Naive thymus-derived CD4-positive, alpha-beta T cell (primary cell): ENCODE data around the gene NFIC. TPM values are rescaled to one million over a fixed set of nuclear protein-coding genes. Genes with fewer than 3 reads are reported as not detected.

Experiments
- ATAC-seq: fragments of 150-1000 bp; cut with Tn5 transposase; 2 replicates; pipeline ENCODE4 v1.10.0; 2021; ENCODE audit warnings: mild to moderate bottlenecking, moderate library complexity
- CTCF ChIA-PET: fragments of 350-600 bp; sonication (Branson Sonifier 250); formaldehyde crosslinking; loops from one replicate; lab custom pipeline; 2021; ENCODE audit warnings: antibody characterized with exemption; lab: Charles Lee
- POLR2A ChIA-PET: fragments of 350-600 bp; sonication (Branson Sonifier 250); formaldehyde crosslinking; loops from one replicate; lab custom pipeline; 2021; ENCODE audit warnings: antibody characterized with exemption, inconsistent platforms; lab: Charles Lee
- DNase-seq, 9 donors: peaks; one replicate each; pipeline versions ENCODE4 v3.0.0 to v3.0.0-alpha.2; 2020 to 2022; ENCODE audit warnings: mixed read lengths in 1 of 9
- H3K27ac ChIP-seq: one replicate; pipeline ENCODE4 v1.7.0; 2013; ENCODE audit warnings: mild to moderate bottlenecking, low read depth, low read length, moderate library complexity
- H3K27me3 ChIP-seq, 2 donors: one replicate each; pipeline ENCODE4 v1.7.0; 2013; ENCODE audit warnings: low read length in 2 of 2, mild to moderate bottlenecking in 2 of 2, moderate library complexity in 2 of 2; ENCODE audit not compliant: control insufficient read depth in 2 of 2, insufficient read depth in 2 of 2
- H3K36me3 ChIP-seq, 3 experiments: 1 replicate in 2 of 3; 2 replicates in 1 of 3; pipeline ENCODE4 v1.7.0; 2013; ENCODE audit warnings: low read length in 3 of 3, mild to moderate bottlenecking in 3 of 3, moderate library complexity in 1 of 3; ENCODE audit not compliant: insufficient read depth in 3 of 3, control insufficient read depth in 2 of 3
- H3K4me1 ChIP-seq, 2 donors: one replicate each; pipeline ENCODE4 v1.7.0; 2013; ENCODE audit warnings: low read length in 2 of 2, mild to moderate bottlenecking in 2 of 2, moderate library complexity in 1 of 2; ENCODE audit not compliant: control insufficient read depth in 2 of 2, insufficient read depth in 2 of 2
- H3K4me3 ChIP-seq: 2 replicates; pipeline ENCODE4 v1.7.0; 2013; ENCODE audit warnings: mild to moderate bottlenecking, low read length
- H3K9me3 ChIP-seq, 3 experiments: 1 replicate in 2 of 3; 2 replicates in 1 of 3; pipeline ENCODE4 v1.7.0; 2013; ENCODE audit warnings: low read length in 3 of 3; ENCODE audit not compliant: control insufficient read depth in 2 of 3
- H3K27ac Mint-ChIP-seq, 9 donors: one replicate each; pipeline ENCODE4 v1.8.0; 2020 to 2022; ENCODE audit warnings: mixed read lengths in 9 of 9, mild to moderate bottlenecking in 8 of 9, moderate library complexity in 5 of 9, inconsistent platforms in 2 of 9
- H3K27me3 Mint-ChIP-seq, 5 donors: one replicate each; pipeline ENCODE4 v1.8.0; 2021 to 2022; ENCODE audit warnings: mixed read lengths in 5 of 5, mild to moderate bottlenecking in 1 of 5
- H3K36me3 Mint-ChIP-seq, 5 donors: one replicate each; pipeline ENCODE4 v1.8.0; 2020 to 2022; ENCODE audit warnings: mixed read lengths in 5 of 5, mild to moderate bottlenecking in 3 of 5, inconsistent platforms in 1 of 5
- H3K4me1 Mint-ChIP-seq, 7 donors: one replicate each; pipeline ENCODE4 v1.8.0; 2020 to 2022; ENCODE audit warnings: mixed read lengths in 7 of 7, mild to moderate bottlenecking in 3 of 7, inconsistent platforms in 1 of 7
- H3K4me3 Mint-ChIP-seq, 10 donors: one replicate each; pipeline ENCODE4 v1.8.0; 2020 to 2022; ENCODE audit warnings: mild to moderate bottlenecking in 10 of 10, mixed read lengths in 10 of 10, moderate library complexity in 6 of 10, inconsistent platforms in 2 of 10
- H3K9me3 Mint-ChIP-seq, 11 donors: one replicate each; pipeline ENCODE4 v1.8.0; 2020 to 2022; ENCODE audit warnings: mixed read lengths in 11 of 11, mild to moderate bottlenecking in 4 of 11, inconsistent platforms in 1 of 11, moderate library complexity in 1 of 11
- intact Hi-C, 2 donors: fragments of 100-400 bp; cut with micrococcal nuclease; formaldehyde crosslinking; loops; one replicate each; pipeline ENCODE4 v1.15.1; 2023
- polyA plus RNA-seq, 2 donors: library from polyadenylated mRNA; unstranded; fragments of 300-500 nt; fragmentation: Illumina TruSeq; gene quantifications; one replicate each; pipeline ENCODE4 v1.2.3, GENCODE V29; 2021
- total RNA-seq, 6 experiments: library from RNA in 5 of 6; stranded (reverse) in 5 of 6; gene quantifications; 1 replicate in 5 of 6; 2 replicates in 1 of 6; pipeline ENCODE4 v1.2.3 and lab custom pipeline; 2021 to 2026

NFIC gene
- total and polyA plus RNA-seq, 7 experiments from 2014 or later, result 12.2 to 35.2 (median 31.1) TPM

- Histone ChIP-seq H3K4me1 (peaks cover 0 to 6% of the 10 kb centered on the region in 2 donors), H3K4me3 (no peak overlapping the region), H3K9me3 (no peaks in the 10 kb centered on the region), H3K36me3 (no peaks in the 10 kb centered on the region), H3K27me3 (no peaks in the 10 kb centered on the region), H3K27ac (no peak overlapping the region)
- intact Hi-C loops, result loop anchor here in 1 of 2 donors (1.0 kb wide), 1 partner anchor 205 kb away; no protein-coding TSS in a partner anchor
- Mint-ChIP-seq H3K4me1 (peaks cover 10 to 19% (median 15%) of the 10 kb centered on the region in 7 donors), H3K27ac (no peak overlapping the region), H3K9me3 (no peaks in the 10 kb centered on the region), H3K27me3 (peaks cover 0 to 6% (median 0%) of the 10 kb centered on the region in 5 donors), H3K4me3 (peak overlapping the region in 3 of 10 donors; percentile 25 to 70 (median 68)), H3K36me3 (no peaks in the 10 kb centered on the region)
- ChIA-PET CTCF (interaction anchor here (1.0 to 1.2 kb wide), 3 partner anchors 10 to 153 kb away, joined by 3 to 4 read pairs (median 3); no protein-coding TSS in a partner anchor), POLR2A (interaction anchor here (0.9 to 1.1 kb wide), 2 partner anchors 20 to 25 kb away, joined by 3 to 5 read pairs; partner anchors contain the start of gene DOHH)
- DNase-seq (peak in 8 of 9 donors; percentile 15 to 58 (median 34)), ATAC-seq (peak; percentile 57)
Observed at GRCh38 chr19:3479834-3480215, 113.4 kb downstream of the NFIC start.

- no peaks in the 10 kb centered on the region for H3K9me3 Mint-ChIP-seq
- peaks cover 0 to 6% (median 0%) of the 10 kb centered on the region in 5 donors for H3K27me3 Mint-ChIP-seq
- H3K4me3 ChIP-seq, result no peak within 1 kb of the TSS
- intact Hi-C loops, result no loop called here
- ChIA-PET POLR2A (no interaction called here), CTCF (no interaction called here)
- peaks cover 10 to 22% (median 15%) of the 10 kb centered on the region in 7 donors for H3K4me1 Mint-ChIP-seq
- H3K27me3 ChIP-seq, result no peaks in the 10 kb centered on the region
- H3K36me3 Mint-ChIP-seq, result no peaks in the 10 kb centered on the region
- peak within 1 kb of the TSS in 4 of 10 donors; percentile 25 to 76 (median 69) for H3K4me3 Mint-ChIP-seq
- no peak within 1 kb of the TSS for H3K27ac ChIP-seq
- DNase-seq, result peak in 1 of 9 donors; percentile 7
- H3K4me1 ChIP-seq, result peaks cover 0 to 6% of the 10 kb centered on the region in 2 donors
- no peaks in the 10 kb centered on the region for H3K9me3 ChIP-seq
- H3K36me3 ChIP-seq, result no peaks in the 10 kb centered on the region
- H3K27ac Mint-ChIP-seq, result no peak within 1 kb of the TSS
- ATAC-seq, result no peak
Observed at GRCh38 chr19:3480383-3481091, 114.2 kb downstream of the NFIC start, which contains the start of gene SMIM24. TSS of gene SMIM24 (minus strand) at chr19:3480525. CDS start at chr19:3480463, 62 bp downstream.

DNA sequence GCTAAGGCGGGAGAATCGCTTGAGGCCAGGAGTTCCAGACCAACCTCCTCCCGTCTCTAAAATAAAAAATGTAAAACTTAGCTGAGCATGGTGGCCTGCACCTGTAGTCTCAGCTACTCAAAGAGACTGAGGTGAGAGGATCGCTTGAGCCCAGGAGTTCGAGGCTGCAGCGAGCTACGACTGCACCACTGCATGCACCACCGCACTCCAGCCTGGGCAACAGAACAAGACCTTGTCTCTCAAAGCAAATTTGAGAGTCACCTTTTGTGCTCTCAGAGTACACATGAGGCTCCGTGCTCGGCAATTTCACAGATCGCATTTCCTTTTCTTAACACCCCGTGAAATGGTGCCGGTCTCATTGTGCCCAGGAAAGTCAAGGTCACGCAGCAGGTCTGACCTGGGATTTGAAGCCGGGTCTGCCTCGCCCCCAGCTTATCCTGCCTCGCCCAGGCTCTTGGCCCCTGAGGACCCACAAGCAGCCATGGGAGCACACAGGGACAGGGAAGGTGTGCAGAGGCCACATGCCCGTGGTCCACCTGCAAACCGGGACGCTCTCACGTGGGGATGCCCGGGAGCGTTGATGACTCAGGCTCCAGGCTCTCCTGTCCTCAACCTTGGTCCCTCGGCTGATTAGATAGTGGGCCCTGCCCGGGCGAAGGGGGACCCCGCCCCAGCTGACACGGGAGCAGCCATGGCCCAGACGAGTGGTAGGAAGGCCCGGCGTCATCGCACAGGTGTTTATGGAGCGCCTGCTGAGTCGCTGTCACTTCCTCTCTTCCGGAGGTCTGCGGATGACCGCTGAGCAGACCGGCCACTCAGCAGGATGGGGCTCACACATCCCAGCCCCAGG lies 115.1 kb downstream of the NFIC start:
- Histone ChIP-seq H3K36me3 (no peaks in the 10 kb centered on the region), H3K4me3 (no peak overlapping the region), H3K27me3 (no peaks in the 10 kb centered on the region), H3K27ac (no peak overlapping the region), H3K9me3 (no peaks in the 10 kb centered on the region), H3K4me1 (peaks cover 0 to 6% of the 10 kb centered on the region in 2 donors)
- Mint-ChIP-seq H3K4me3 (no peak overlapping the region), H3K27ac (no peak overlapping the region), H3K4me1 (peaks cover 10 to 22% (median 15%) of the 10 kb centered on the region in 7 donors), H3K9me3 (no peaks in the 10 kb centered on the region), H3K36me3 (no peaks in the 10 kb centered on the region), H3K27me3 (peaks cover 0 to 6% (median 0%) of the 10 kb centered on the region in 5 donors)
- DNase-seq, result peak in 1 of 9 donors; percentile 7
- POLR2A ChIA-PET, result no interaction called here
- ATAC-seq, result no peak
- CTCF ChIA-PET, result no interaction called here
- intact Hi-C loops, result no loop called here

DNA sequence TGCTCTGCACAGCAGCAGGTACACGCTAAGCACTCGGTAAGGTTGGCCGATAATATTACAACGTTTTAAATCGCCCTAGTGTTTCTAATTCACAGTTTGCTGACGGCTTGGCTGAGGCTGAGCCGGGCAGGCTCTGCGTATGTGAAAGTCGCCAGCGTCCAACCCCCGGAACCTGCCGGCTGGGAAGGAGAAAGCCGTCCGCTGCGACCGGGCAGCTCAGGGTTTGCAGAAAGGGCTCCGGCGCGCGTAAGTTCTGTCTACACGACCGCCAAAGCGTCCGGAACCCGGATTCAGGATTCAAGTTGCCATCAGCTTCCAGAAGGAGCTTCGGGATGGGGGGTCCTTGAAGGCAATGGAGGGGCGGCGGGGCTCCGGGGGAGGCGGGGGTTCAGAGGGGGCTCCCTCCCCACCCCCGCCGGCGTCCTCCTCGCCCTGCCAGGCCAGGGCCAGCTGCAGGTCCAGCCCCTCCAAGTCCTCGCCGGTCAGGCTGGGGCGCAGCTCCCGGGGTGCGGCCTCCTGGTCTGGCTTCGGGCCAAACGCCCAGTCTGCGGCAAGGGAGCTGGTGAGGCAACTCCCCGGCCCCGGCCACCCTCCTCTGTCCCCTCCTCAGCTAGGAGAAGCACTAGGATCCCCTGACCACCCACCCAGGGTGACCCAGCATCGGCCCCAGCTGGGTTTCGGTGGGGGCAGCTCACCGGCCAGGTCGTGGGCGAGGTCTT lies 116.3 kb downstream of the NFIC start:
- no peak overlapping the region for H3K4me3 ChIP-seq
- H3K27me3 ChIP-seq, result no peaks in the 10 kb centered on the region
- Mint-ChIP-seq H3K9me3 (no peaks in the 10 kb centered on the region), H3K27me3 (peaks cover 0 to 6% (median 0%) of the 10 kb centered on the region in 5 donors), H3K36me3 (peaks cover 0 to 4% (median 0%) of the 10 kb centered on the region in 5 donors), H3K4me3 (no peak overlapping the region), H3K27ac (no peak overlapping the region), H3K4me1 (peaks cover 10 to 22% (median 15%) of the 10 kb centered on the region in 7 donors)
- H3K4me1 ChIP-seq, result peaks cover 0 to 6% of the 10 kb centered on the region in 2 donors
- ATAC-seq, result no peak
- CTCF ChIA-PET, result interaction anchor here (0.6 to 1.1 kb wide), 3 partner anchors 11 to 178 kb away, joined by 3 to 4 read pairs (median 3); no protein-coding TSS in a partner anchor
- POLR2A ChIA-PET, result no interaction called here
- no peaks in the 10 kb centered on the region for H3K9me3 ChIP-seq
- no peak overlapping the region for H3K27ac ChIP-seq
- peak in 1 of 9 donors; percentile 8 for DNase-seq
- intact Hi-C loops, result no loop called here
- H3K36me3 ChIP-seq, result no peaks in the 10 kb centered on the region

GRCh38 chr19:3483226-3483628 lies 116.8 kb downstream of the NFIC start, which contains the start of gene SMIM44:
TSS of gene SMIM44 (minus strand) at chr19:3483441. CDS start at chr19:3483403, 38 bp downstream.
- H3K9me3 Mint-ChIP-seq, result no peaks in the 10 kb centered on the region
- intact Hi-C loops, result no loop called here

More at GRCh38 chr19:3483226-3483628, 116.8 kb downstream of the NFIC start, which contains the start of gene SMIM44:
- no peak within 1 kb of the TSS for H3K27ac ChIP-seq
- H3K9me3 ChIP-seq, result no peaks in the 10 kb centered on the region
- H3K27me3 ChIP-seq, result no peaks in the 10 kb centered on the region
- peaks cover 0 to 6% of the 10 kb centered on the region in 2 donors for H3K4me1 ChIP-seq
- ATAC-seq (no peak), DNase-seq (peak in 1 of 9 donors; percentile 7)
- POLR2A ChIA-PET, result interaction anchor here (0.6 kb wide), 1 partner anchor 16 kb away, joined by 4 read pairs; no protein-coding TSS in a partner anchor
- CTCF ChIA-PET, result interaction anchor here (1.0 to 1.1 kb wide), 3 partner anchors 14 to 178 kb away, joined by 3 to 4 read pairs (median 3); no protein-coding TSS in a partner anchor
- no peak within 1 kb of the TSS for H3K4me3 Mint-ChIP-seq
- peaks cover 0 to 4% (median 0%) of the 10 kb centered on the region in 5 donors for H3K36me3 Mint-ChIP-seq
- no peaks in the 10 kb centered on the region for H3K36me3 ChIP-seq
- no peak within 1 kb of the TSS for H3K27ac Mint-ChIP-seq
- H3K4me1 Mint-ChIP-seq, result peaks cover 5 to 19% (median 10%) of the 10 kb centered on the region in 7 donors
- H3K27me3 Mint-ChIP-seq, result peaks cover 0 to 3% (median 0%) of the 10 kb centered on the region in 5 donors
- H3K4me3 ChIP-seq, result no peak within 1 kb of the TSS
